Stimulated activated CD4-positive, alpha-beta T cell treated with anti-CD3 and anti-CD28 coated beads, Interleukin-15, amount 100 ng/mL, for 48 hours (primary cell): ENCODE data around the gene TFEB.

Experiments used
- DNase-seq, 2 donors: peaks; one replicate each; pipeline ENCODE4 v3.0.0-alpha.2; 2020; ENCODE audit warnings: low read depth in 2 of 2

The TFEB gene

GRCh38 chr6:41737591-41738130, 2.3 kb upstream of the TFEB start:
- DNase-seq, result no peak

- no peak for DNase-seq
Observed at GRCh38 chr6:41736800-41737555, 1.6 kb upstream of the TFEB start.

GRCh38 chr6:41736186-41736733, 852 bp upstream of the TFEB start:
- no peak for DNase-seq

GRCh38 chr6:41734666-41735426, 562 bp downstream of the TFEB start:
- DNase-seq, result peak in 1 of 2 donors; percentile 42

GRCh38 chr6:41733707-41734665, 1.4 kb downstream of the TFEB start:
- DNase-seq, result peak in 1 of 2 donors; percentile 42

GRCh38 chr6:41733360-41733706, 2.1 kb downstream of the TFEB start:
- no peak for DNase-seq

GRCh38 chr6:41732591-41733359, 2.6 kb downstream of the TFEB start:
- peak in 1 of 2 donors; percentile 41 for DNase-seq

- no peak for DNase-seq
Observed at GRCh38 chr6:41732149-41732548, 3.3 kb downstream of the TFEB start.

- no peak for DNase-seq
Observed at GRCh38 chr6:41731561-41732086, 3.8 kb downstream of the TFEB start.

GRCh38 chr6:41730531-41731436, 4.6 kb downstream of the TFEB start:
- no peak for DNase-seq

GRCh38 chr6:41729624-41730023, 5.8 kb downstream of the TFEB start:
- no peak for DNase-seq

GRCh38 chr6:41728954-41729353, 6.5 kb downstream of the TFEB start:
- DNase-seq, result no peak

GRCh38 chr6:41728073-41728936, 7.1 kb downstream of the TFEB start:
- DNase-seq, result no peak

GRCh38 chr6:41727705-41728072, 7.7 kb downstream of the TFEB start:
- DNase-seq, result no peak

- no peak for DNase-seq
Observed at GRCh38 chr6:41726876-41727275, 8.5 kb downstream of the TFEB start.

- DNase-seq, result no peak
Observed at GRCh38 chr6:41724586-41725501, 10.6 kb downstream of the TFEB start.

- DNase-seq, result no peak
Observed at GRCh38 chr6:41724228-41724580, 11.2 kb downstream of the TFEB start.
